ENCODE results near the gene ITPRID2.

- TF ChIP-seq CTCF (IDR thresholded peaks at IDR 0.05; ENCODE audit: control extremely low read depth in 1 of 3, insufficient read depth in 1 of 3, low read depth in 1 of 3, low read length in 3 of 3), result no peak
- TF ChIP-seq ZNF274 (IDR thresholded peaks at IDR 0.05; ENCODE audit: borderline replicate concordance, extremely low read depth, low read length), result no peak
- TF ChIP-seq BACH1 (IDR thresholded peaks at IDR 0.05; ENCODE audit: low read length), result no peak
- TF ChIP-seq BRCA1 (IDR thresholded peaks at IDR 0.05; ENCODE audit: low read depth, low read length), result no peak
- TF ChIP-seq EP300 (IDR thresholded peaks at IDR 0.05; ENCODE audit: borderline replicate concordance in 1 of 2, low read depth in 2 of 2, low read length in 2 of 2), result no peak
- TF ChIP-seq GTF2F1 (IDR thresholded peaks at IDR 0.05; ENCODE audit: borderline replicate concordance, low read depth, low read length), result no peak
- no peak for TF ChIP-seq EZH2 (IDR thresholded peaks at IDR 0.05; ENCODE audit: low read depth, low read length, severe bottlenecking)
- TF ChIP-seq ATF3 (IDR thresholded peaks at IDR 0.05; ENCODE audit: insufficient read depth, low read depth, low read length), result no peak
- TF ChIP-seq MAX (IDR thresholded peaks at IDR 0.05), result no peak
- no peak for TF ChIP-seq POLR2AphosphoS5 (IDR thresholded peaks at IDR 0.05; ENCODE audit: low read depth, low read length)
- TF ChIP-seq CBX8 (IDR thresholded peaks at IDR 0.05; ENCODE audit: borderline replicate concordance, low read depth, low read length), result no peak
- TF ChIP-seq NRF1 (IDR thresholded peaks at IDR 0.05; ENCODE audit: low read depth, low read length), result no peak
Measured at GRCh38 chr2:181943411-181944124, 52.0 kb downstream of the ITPRID2 start.

All from H1 (cell line).